ENCODE results near the gene CHADL. TPM values are rescaled to one million over a fixed set of nuclear protein-coding genes. Genes with fewer than 3 reads are reported as not detected.

The CHADL gene
- total RNA-seq, 2 experiments from 2014 or later, result 0.23 TPM; not detected in 1

DNA sequence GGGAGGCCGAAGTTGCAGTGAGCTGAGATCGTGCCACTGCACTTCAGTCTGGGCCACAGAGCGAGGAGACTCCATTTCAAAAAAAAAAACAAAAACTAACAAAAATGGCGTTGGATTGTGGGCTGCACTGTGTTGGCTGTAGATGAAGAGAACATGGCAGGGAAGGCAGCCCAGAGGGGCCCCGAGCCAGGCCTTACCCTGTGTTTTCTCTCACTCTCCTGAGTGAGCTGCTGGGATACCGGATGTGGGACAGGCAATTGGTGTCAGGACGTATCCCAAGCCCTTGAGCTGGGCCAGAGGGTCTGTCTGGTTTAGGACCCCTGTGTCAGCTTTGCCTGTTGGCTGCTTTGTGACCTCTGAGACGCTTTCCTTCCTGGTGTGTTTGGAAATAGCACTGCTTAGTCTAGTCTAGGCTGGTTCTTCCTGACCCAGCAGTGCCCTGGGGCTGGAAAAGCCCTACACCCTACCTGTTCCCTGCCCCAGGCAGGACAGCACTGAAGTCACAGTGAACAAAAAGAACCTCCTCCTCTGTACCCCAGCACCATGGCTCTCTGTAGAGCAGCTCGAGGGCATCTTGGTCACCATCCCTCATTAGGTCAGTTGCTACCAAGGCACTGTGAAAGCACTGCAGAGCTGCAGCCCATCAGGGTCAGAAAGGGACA is 17.8 kb downstream of the CHADL start:
- Mint-ChIP-seq H3K27ac (no peak overlapping the region), H3K36me3 (ENCODE audit: low read depth) (peaks cover 34% of the 10 kb centered on the region), H3K4me3 (no peak overlapping the region), H3K4me1 (ENCODE audit: low read depth) (peaks cover 4% of the 10 kb centered on the region), H3K9me3 (no peaks in the 10 kb centered on the region), H3K27me3 (no peaks in the 10 kb centered on the region)
- TF ChIP-seq, protein P1, sequence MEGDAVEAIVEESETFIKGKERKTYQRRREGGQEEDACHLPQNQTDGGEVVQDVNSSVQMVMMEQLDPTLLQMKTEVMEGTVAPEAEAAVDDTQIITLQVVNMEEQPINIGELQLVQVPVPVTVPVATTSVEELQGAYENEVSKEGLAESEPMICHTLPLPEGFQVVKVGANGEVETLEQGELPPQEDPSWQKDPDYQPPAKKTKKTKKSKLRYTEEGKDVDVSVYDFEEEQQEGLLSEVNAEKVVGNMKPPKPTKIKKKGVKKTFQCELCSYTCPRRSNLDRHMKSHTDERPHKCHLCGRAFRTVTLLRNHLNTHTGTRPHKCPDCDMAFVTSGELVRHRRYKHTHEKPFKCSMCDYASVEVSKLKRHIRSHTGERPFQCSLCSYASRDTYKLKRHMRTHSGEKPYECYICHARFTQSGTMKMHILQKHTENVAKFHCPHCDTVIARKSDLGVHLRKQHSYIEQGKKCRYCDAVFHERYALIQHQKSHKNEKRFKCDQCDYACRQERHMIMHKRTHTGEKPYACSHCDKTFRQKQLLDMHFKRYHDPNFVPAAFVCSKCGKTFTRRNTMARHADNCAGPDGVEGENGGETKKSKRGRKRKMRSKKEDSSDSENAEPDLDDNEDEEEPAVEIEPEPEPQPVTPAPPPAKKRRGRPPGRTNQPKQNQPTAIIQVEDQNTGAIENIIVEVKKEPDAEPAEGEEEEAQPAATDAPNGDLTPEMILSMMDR (IDR thresholded peaks at IDR 0.05), result no peak
- CTCF ChIA-PET, result interaction anchor here (0.8 to 1.0 kb wide), 2 partner anchors 15 to 301 kb away, joined by 3 to 4 read pairs; no protein-coding TSS in a partner anchor
- DNase-seq (no peak), ATAC-seq (no peak)
- intact Hi-C loops (cut with micrococcal nuclease), result no loop called here
- POLR2A ChIA-PET, result interaction anchor here (1.1 to 2.3 kb wide), 3 partner anchors 8 to 16 kb away, joined by 3 to 8 read pairs (median 3); no protein-coding TSS in a partner anchor

DNA sequence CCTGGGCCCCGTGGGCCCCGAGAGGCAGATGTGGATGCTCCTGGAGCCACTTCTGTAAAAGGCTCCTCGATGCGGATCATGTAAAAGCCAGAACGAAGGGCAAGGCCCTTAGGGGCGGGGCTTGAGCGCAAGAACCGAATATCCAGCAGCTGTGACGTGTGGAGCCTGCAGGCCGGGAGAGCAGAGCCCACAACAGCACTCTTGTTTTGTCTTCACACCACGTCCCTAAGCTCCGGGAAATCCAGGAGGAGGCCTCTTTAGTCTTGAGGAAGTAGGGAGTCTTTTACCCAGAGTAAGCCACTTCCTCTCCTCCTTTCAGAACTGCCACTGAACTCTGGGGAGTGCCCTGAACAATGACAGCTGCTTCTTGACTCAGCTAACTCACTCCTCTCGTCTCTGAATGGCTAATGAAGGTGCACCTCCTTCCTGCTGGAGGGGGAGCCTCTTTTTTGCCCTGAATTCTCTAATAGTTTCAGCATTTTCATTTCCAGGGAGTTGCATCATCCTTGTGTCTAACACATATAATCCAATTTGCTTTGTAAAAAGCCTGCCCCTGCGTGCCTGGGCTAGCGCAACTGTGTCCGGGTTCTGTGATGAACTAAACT is 23.1 kb downstream of the CHADL start:
- Mint-ChIP-seq H3K27me3 (no peaks in the 10 kb centered on the region), H3K9me3 (no peaks in the 10 kb centered on the region), H3K36me3 (ENCODE audit: low read depth) (peaks cover 55% of the 10 kb centered on the region), H3K4me3 (peak overlapping the region; percentile 51), H3K27ac (peak overlapping the region; percentile 84), H3K4me1 (ENCODE audit: low read depth) (peaks cover 23% of the 10 kb centered on the region)
- TF ChIP-seq, protein P1 (IDR thresholded peaks at IDR 0.05), result no peak
- ChIA-PET CTCF (interaction anchor here (1.0 to 4.0 kb wide), 3 partner anchors 19 to 294 kb away, joined by 3 to 19 read pairs (median 4); no protein-coding TSS in a partner anchor), POLR2A (interaction anchor here (0.9 to 1.5 kb wide), 7 partner anchors 8 to 66 kb away, joined by 3 to 6 read pairs (median 3); no protein-coding TSS in a partner anchor)
- ATAC-seq (peak; percentile 99), DNase-seq (peak; percentile 65)
- intact Hi-C loops (cut with micrococcal nuclease), result no loop called here

DNA sequence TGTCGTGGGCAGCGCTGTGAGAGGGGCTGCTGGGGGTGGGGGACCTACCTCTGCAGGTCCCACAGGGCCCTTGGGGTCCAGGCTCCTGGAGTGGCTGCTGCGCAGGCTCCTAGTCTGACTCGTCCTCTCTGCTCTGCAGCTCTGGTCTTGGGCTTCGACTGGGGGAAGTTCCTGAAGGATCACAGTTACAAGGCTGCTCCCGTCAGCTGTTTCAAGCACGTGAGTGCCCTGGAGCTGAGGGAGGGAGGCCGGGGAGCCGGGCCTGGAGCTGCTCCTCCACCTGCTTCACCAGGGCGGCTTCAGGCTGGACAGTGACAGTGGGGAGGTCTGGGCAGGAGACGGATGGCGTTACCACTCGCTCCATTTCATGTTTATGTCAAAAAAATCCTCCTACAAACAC is 23.7 kb downstream of the CHADL start:
- TF ChIP-seq, protein P1 (IDR thresholded peaks at IDR 0.05), result no peak
- Mint-ChIP-seq H3K4me3 (no peak overlapping the region), H3K4me1 (ENCODE audit: low read depth) (peaks cover 23% of the 10 kb centered on the region), H3K27ac (peak overlapping the region; percentile 84), H3K9me3 (no peaks in the 10 kb centered on the region), H3K36me3 (ENCODE audit: low read depth) (peaks cover 55% of the 10 kb centered on the region), H3K27me3 (no peaks in the 10 kb centered on the region)
- intact Hi-C loops (cut with micrococcal nuclease), result no loop called here
- CTCF ChIA-PET, result interaction anchor here (1.1 to 4.0 kb wide), 2 partner anchors 20 to 294 kb away, joined by 4 to 19 read pairs; no protein-coding TSS in a partner anchor
- POLR2A ChIA-PET, result interaction anchor here (0.6 to 1.5 kb wide), 8 partner anchors 9 to 67 kb away, joined by 3 to 6 read pairs (median 3); no protein-coding TSS in a partner anchor
- DNase-seq (no peak), ATAC-seq (no peak)

DNA sequence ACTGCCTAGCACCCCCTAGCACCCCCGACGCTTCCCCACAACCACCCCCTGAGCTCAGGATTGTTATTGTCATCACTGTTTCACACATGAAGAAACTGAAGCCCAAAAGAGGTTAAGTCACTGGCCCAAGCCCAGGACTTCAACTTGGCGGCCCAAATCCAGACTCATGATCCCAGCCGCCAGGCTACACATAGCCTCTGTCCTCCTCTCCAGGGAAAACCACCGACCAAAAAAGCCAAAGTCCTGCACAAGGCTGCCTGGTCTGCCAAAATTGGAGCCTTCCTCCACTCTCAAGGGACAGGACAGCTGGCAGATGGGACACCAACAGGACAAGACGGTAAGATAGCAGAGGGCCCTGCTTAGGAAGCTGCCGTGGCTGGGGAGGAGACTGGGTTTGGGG is 24.8 kb downstream of the CHADL start:
- H3K27ac Mint-ChIP-seq, result no peak overlapping the region
- intact Hi-C loops (cut with micrococcal nuclease), result no loop called here
- CTCF ChIA-PET, result interaction anchor here (4.0 kb wide), 1 partner anchor 21 kb away, joined by 19 read pairs; no protein-coding TSS in a partner anchor
- H3K27me3 Mint-ChIP-seq, result no peaks in the 10 kb centered on the region
- peaks cover 49% of the 10 kb centered on the region for H3K36me3 Mint-ChIP-seq (ENCODE audit: low read depth)
- DNase-seq (no peak), ATAC-seq (no peak)
- H3K9me3 Mint-ChIP-seq, result no peaks in the 10 kb centered on the region
- TF ChIP-seq, protein P1 (IDR thresholded peaks at IDR 0.05), result no peak
- H3K4me3 Mint-ChIP-seq, result no peak overlapping the region
- POLR2A ChIA-PET, result interaction anchor here (0.5 to 1.5 kb wide), 3 partner anchors 8 to 65 kb away, joined by 3 read pairs; no protein-coding TSS in a partner anchor
- peaks cover 23% of the 10 kb centered on the region for H3K4me1 Mint-ChIP-seq (ENCODE audit: low read depth)
